ENCODE measurements around the gene ATP5ME. TPM values are rescaled to one million over a fixed set of nuclear protein-coding genes. Genes with fewer than 3 reads are reported as not detected.

The ATP5ME gene
- total and polyA plus RNA-seq, 2 of the 13 experiments (the other 11 are each of a cell fraction or from before 2014, with no cell fraction given): 305 to 753 TPM

- TF ChIP-seq LBX2 (CRISPR knock-in tag; IDR thresholded peaks at IDR 0.05; ENCODE audit: borderline replicate concordance): 0 out of 2 replicates have a peak, but pooled peaks have one; percentile 24
- TF ChIP-seq, protein P1, sequence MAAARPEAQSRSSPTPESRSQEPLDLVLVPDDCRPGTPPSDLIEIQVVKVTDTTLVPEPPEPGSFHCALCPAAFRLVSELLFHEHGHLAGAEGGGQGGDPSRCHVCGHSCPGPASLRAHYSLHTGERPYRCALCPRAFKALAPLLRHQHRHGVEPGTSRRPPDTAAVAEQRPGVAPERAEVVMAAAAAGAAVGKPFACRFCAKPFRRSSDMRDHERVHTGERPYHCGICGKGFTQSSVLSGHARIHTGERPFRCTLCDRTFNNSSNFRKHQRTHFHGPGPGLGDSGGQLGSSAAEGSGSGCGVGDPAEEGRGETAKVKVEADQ (CRISPR knock-in tag; IDR thresholded peaks at IDR 0.05; ENCODE audit: borderline replicate concordance): peak; percentile 9; the same call in 1 of the 2 replicates
- TF ChIP-seq, protein P2, sequence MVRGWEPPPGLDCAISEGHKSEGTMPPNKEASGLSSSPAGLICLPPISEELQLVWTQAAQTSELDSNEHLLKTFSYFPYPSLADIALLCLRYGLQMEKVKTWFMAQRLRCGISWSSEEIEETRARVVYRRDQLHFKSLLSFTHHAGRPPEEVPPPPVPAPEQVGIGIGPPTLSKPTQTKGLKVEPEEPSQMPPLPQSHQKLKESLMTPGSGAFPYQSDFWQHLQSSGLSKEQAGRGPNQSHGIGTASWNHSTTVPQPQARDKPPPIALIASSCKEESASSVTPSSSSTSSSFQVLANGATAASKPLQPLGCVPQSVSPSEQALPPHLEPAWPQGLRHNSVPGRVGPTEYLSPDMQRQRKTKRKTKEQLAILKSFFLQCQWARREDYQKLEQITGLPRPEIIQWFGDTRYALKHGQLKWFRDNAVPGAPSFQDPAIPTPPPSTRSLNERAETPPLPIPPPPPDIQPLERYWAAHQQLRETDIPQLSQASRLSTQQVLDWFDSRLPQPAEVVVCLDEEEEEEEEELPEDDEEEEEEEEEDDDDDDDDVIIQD (CRISPR knock-in tag; IDR thresholded peaks at IDR 0.05; ENCODE audit: low read depth): peak; percentile 26; the same call in 1 of the 2 replicates
- no peak for TF ChIP-seq RARG (CRISPR knock-in tag; IDR thresholded peaks at IDR 0.05; ENCODE audit: low read depth)
- TF ChIP-seq EP300 (IDR thresholded peaks at IDR 0.05; ENCODE audit: low read depth in 2 of 2, low read length in 2 of 2): no peak
- TF ChIP-seq EP300 (CRISPR knock-in tag; IDR thresholded peaks at IDR 0.05; ENCODE audit: borderline replicate concordance): no peak
- peak; percentile 19; the same call in 1 of the 2 replicates for TF ChIP-seq MYC (CRISPR knock-in tag; IDR thresholded peaks at IDR 0.05; ENCODE audit: borderline replicate concordance)
- TF ChIP-seq CCAR2 (optimal IDR thresholded peaks at IDR 0.05; ENCODE audit: low read depth, low read length): no peak
- TF ChIP-seq LCORL (IDR thresholded peaks at IDR 0.05): no peak
- peak; percentile 87 for TF ChIP-seq LCORL (CRISPR knock-in tag; IDR thresholded peaks at IDR 0.05)
- no peak for TF ChIP-seq ZNF768 (CRISPR knock-in tag; IDR thresholded peaks at IDR 0.05)
- no peak for TF ChIP-seq ARNT (IDR thresholded peaks at IDR 0.05)
- peak; percentile 49; the same call in 1 of the 2 replicates for TF ChIP-seq FOXP4 (CRISPR knock-in tag; IDR thresholded peaks at IDR 0.05)
- TF ChIP-seq STAG1 (CRISPR knock-in tag; IDR thresholded peaks at IDR 0.05): no peak; the same call in 1 of the 2 replicates
- peak; percentile 56 for TF ChIP-seq BRD4 (CRISPR knock-in tag; IDR thresholded peaks at IDR 0.05)
- no peak for TF ChIP-seq XBP1 (CRISPR knock-in tag; IDR thresholded peaks at IDR 0.05)
- no peak for TF ChIP-seq REL (CRISPR knock-in tag; conservative IDR thresholded peaks at IDR 0.05)
- peak; percentile 62; the same call in 1 of the 2 replicates for TF ChIP-seq ZNF235 (CRISPR knock-in tag; IDR thresholded peaks at IDR 0.05; ENCODE audit: borderline replicate concordance)
- TF ChIP-seq AGO1 (IDR thresholded peaks at IDR 0.05; ENCODE audit: low read depth, low read length, poor library complexity, severe bottlenecking): no peak
- no peak for TF ChIP-seq ZNF7 (CRISPR knock-in tag; IDR thresholded peaks at IDR 0.05)
- no peak for TF ChIP-seq HOXA7 (CRISPR knock-in tag; IDR thresholded peaks at IDR 0.05)
- no peak for TF ChIP-seq HHEX (CRISPR knock-in tag; IDR thresholded peaks at IDR 0.05)
- peak; percentile 85; the same call in 1 of the 2 replicates for TF ChIP-seq DNMT3B (CRISPR knock-in tag; conservative IDR thresholded peaks at IDR 0.05)
- TF ChIP-seq CENPX (CRISPR knock-in tag; IDR thresholded peaks at IDR 0.05): no peak
- TF ChIP-seq FIP1L1 (IDR thresholded peaks at IDR 0.05; ENCODE audit: borderline replicate concordance, insufficient read depth, low read depth, low read length): no peak
- peak; percentile 22 for TF ChIP-seq ZNF605 (CRISPR knock-in tag; IDR thresholded peaks at IDR 0.05)
Measured at GRCh38 chr4:687048-687970, 13.2 kb upstream of the ATP5ME start (continued).

Data from HepG2 (cell line).